Stomach (tissue), 9 donors: Measurements from ENCODE around the gene NCAM1. TPM values are rescaled to one million over a fixed set of nuclear protein-coding genes. Genes with fewer than 3 reads are reported as not detected.

ENCODE experiments used
- DNase-seq, 2 donors: peaks; one replicate each; pipeline versions ENCODE4 v3.0.0 to v3.0.0-alpha.2; 2013 to 2019
- H3K27ac ChIP-seq, 5 donors: fragments of 200-600 bp in 4 of 5; sonication (generic) in 4 of 5; one replicate each; pipeline ENCODE4 v1.5.1; 2013 to 2019; ENCODE audit warnings: mild to moderate bottlenecking in 1 of 5, moderate library complexity in 1 of 5
- H3K27me3 ChIP-seq, 3 donors: fragments of 200-600 bp; sonication (generic); one replicate each; pipeline ENCODE4 v1.5.1; 2017 to 2019; ENCODE audit warnings: mixed run types in 1 of 3
- H3K36me3 ChIP-seq, 4 donors: fragments of 200-600 bp; sonication (generic); 1 replicate in 3 of 4; 2 replicates in 1 of 4; pipeline ENCODE4 v1.5.1; 2016 to 2019
- H3K4me1 ChIP-seq, 4 donors: fragments of 200-600 bp; sonication (generic); one replicate each; pipeline ENCODE4 v1.5.1; 2016 to 2019
- H3K4me3 ChIP-seq, 4 donors: fragments of 200-600 bp; sonication (generic) in 3 of 4; one replicate each; pipeline ENCODE4 v1.5.1; 2016 to 2019; ENCODE audit warnings: mild to moderate bottlenecking in 1 of 4
- H3K9me3 ChIP-seq, 4 donors: fragments of 200-600 bp; sonication (generic); one replicate each; pipeline ENCODE4 v1.5.1; 2016 to 2019
- EP300 ChIP-seq: sonication (generic); formaldehyde crosslinking; IDR thresholded peaks from one replicate; pipeline ENCODE4 v1.6.1; 2017; ENCODE audit warnings: antibody characterized with exemption
- POLR2A ChIP-seq, 4 donors: fragments of 450-650 bp; IDR thresholded peaks; one replicate each; pipeline ENCODE4 v1.6.1; 2016; ENCODE audit warnings: antibody characterized with exemption in 4 of 4, control low read depth in 2 of 4, mild to moderate bottlenecking in 1 of 4, moderate library complexity in 1 of 4
- POLR2AphosphoS5 ChIP-seq, 3 donors: sonication (generic); formaldehyde crosslinking; IDR thresholded peaks; one replicate each; pipeline ENCODE4 v1.6.1; 2016; ENCODE audit warnings: antibody characterized with exemption in 3 of 3
- WGBS, 5 donors: extraction: QIAGEN DNeasy Blood & Tissue Kit in 3 of 5; methylation state at CpG; one replicate each; pipeline versions ENCODE4 v1.1.5 to v1.1.7; 2013 to 2018; 5-methylcytosine and 5-hydroxymethylcytosine counted together
- intact Hi-C: fragments of 100-400 bp; cut with DNase I; formaldehyde crosslinking; loops from one replicate; pipeline ENCODE4 v1.15.1; 2023; ENCODE audit warnings: low total_unique reads
- polyA plus RNA-seq, 3 donors: library from polyadenylated mRNA; stranded (reverse); fragments of 200-250 nt; gene quantifications; one replicate each; pipeline ENCODE4 v1.2.3, GENCODE V29; 2013
- total RNA-seq, 5 donors: library from RNA; depleted of rRNA; stranded (reverse); fragments of >200 nt; gene quantifications; one replicate each; pipeline versions ENCODE4 v1.1.0 to v1.2.3, GENCODE V29; 2014 to 2016
- TF ChIP-seq, protein P1 (sequence below), 7 experiments: fragments of 450-650 bp in 4 of 7; fragments of 200-600 bp in 3 of 7; sonication (generic) in 3 of 7; IDR thresholded peaks; one replicate each; pipeline ENCODE4 v1.5.1; 2016 to 2019; ENCODE audit warnings: antibody characterized with exemption in 7 of 7, control low read depth in 2 of 7, mild to moderate bottlenecking in 1 of 7
- donor health status: healthy with polysubstance abuse.
- donor health status: Bipolar disorder and iron deficiency.
- donor health status: healthy.

The NCAM1 gene
- total and polyA plus RNA-seq, 8 donors: 5.7 to 84.8 (median 28.9) TPM

DNA sequence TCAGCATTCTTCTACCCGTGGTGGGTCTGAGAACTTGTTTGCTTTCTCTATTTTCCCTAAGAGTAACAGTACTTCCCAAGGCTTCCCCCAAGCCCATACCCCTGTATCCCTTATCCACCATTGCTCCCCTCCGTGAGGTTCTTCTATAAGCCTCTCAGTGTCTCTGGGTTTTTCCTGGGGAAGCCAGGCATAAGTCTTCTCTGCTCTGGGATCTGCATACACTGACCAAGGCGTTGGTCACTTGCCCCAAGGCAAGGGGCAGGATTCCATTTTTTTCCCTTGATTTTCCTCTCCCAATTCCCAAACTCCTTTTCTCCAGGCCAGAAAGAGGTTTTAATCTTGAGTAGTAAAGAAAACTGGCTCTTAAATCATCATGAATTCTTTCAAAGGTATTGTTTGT, 27.2 kb upstream of the NCAM1 start:
- H3K4me3 ChIP-seq: no peak overlapping the region
- intact Hi-C loops: no loop called here
- WGBS, 5 donors: 67 to 81% (median 73%) methylated on average over 3 of the region's 3 CpGs

DNA sequence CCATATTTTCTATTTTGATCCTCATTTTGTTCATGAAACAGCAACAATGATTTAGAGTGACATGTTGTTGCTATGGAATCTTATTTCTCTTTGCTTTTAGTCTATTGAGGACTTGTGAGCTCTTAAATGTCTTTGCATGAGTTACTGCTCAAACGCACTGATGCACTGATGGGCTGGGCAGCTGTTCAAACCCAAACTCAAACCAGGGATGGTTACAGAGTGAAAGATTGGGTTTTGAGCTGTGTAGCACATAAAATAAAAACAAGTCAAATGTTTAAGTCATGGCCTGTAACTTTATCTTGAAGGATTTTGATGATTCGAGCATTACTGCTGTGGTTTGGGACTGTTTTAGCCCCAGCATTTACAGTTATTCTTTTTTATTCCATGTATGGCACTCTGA, 20.1 kb upstream of the NCAM1 start:
- Histone ChIP-seq H3K4me3 (no peak overlapping the region), H3K4me1 (peaks cover 0 to 10% (median 0%) of the 10 kb centered on the region in 4 donors), H3K36me3 (no peaks in the 10 kb centered on the region), H3K9me3 (no peaks in the 10 kb centered on the region), H3K27ac (no peak overlapping the region), H3K27me3 (no peaks in the 10 kb centered on the region)
- WGBS, 5 donors: 70 to 80% (median 73%) methylated on average over 2 of the region's 2 CpGs
- intact Hi-C loops: no loop called here
- TF ChIP-seq POLR2A (IDR thresholded peaks at IDR 0.05) (no peak), EP300 (no peak), POLR2AphosphoS5 (IDR thresholded peaks at IDR 0.05) (no peak)
- TF ChIP-seq, protein P1, sequence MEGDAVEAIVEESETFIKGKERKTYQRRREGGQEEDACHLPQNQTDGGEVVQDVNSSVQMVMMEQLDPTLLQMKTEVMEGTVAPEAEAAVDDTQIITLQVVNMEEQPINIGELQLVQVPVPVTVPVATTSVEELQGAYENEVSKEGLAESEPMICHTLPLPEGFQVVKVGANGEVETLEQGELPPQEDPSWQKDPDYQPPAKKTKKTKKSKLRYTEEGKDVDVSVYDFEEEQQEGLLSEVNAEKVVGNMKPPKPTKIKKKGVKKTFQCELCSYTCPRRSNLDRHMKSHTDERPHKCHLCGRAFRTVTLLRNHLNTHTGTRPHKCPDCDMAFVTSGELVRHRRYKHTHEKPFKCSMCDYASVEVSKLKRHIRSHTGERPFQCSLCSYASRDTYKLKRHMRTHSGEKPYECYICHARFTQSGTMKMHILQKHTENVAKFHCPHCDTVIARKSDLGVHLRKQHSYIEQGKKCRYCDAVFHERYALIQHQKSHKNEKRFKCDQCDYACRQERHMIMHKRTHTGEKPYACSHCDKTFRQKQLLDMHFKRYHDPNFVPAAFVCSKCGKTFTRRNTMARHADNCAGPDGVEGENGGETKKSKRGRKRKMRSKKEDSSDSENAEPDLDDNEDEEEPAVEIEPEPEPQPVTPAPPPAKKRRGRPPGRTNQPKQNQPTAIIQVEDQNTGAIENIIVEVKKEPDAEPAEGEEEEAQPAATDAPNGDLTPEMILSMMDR (IDR thresholded peaks at IDR 0.05): no peak
- no peak for DNase-seq

More for the DNA sequence above, 27.2 kb upstream of the NCAM1 start:
- TF ChIP-seq, protein P1 (IDR thresholded peaks at IDR 0.05): no peak
- TF ChIP-seq POLR2A (IDR thresholded peaks at IDR 0.05): no peak
- TF ChIP-seq POLR2AphosphoS5 (IDR thresholded peaks at IDR 0.05): no peak
- TF ChIP-seq EP300: no peak
- no peak for DNase-seq
- no peaks in the 10 kb centered on the region for H3K27me3 ChIP-seq
- no peaks in the 10 kb centered on the region for H3K4me1 ChIP-seq
- no peaks in the 10 kb centered on the region for H3K9me3 ChIP-seq
- H3K27ac ChIP-seq: no peak overlapping the region
- no peaks in the 10 kb centered on the region for H3K36me3 ChIP-seq

DNA sequence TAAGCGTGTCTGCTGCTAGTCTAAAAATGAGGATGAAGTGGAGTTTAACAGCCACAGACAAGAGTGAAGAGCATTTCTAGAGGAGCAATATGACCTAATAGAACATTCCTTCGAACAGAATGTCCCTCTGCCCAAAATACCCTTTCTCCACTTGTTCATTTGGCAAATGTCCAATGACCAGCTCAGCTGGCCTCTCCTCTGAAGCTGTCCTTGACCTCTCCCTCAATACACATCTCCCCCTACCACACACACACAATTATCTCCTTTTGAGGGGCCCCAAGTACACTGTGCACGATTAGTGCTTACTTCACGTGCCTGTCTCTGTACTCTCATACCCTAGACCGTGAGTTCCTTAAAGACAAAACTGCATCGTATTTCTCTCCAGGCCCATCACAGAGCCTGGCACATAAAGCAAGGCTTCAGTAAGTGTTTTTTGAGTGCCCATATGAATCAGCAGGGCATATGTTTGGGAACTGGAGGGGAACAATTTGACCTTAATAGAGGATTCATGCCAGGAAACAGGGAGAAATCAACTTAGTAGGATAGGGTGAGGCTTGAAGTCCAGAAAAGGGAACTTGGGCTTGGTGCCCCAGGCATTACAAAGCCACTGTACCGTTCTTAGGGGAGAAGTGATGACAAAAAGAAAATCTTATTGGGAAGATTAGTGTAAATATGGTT, 18.1 kb upstream of the NCAM1 start:
- WGBS, 5 donors: 76 to 85% (median 80%) methylated on average over 7 of the region's 7 CpGs
- H3K36me3 ChIP-seq: no peaks in the 10 kb centered on the region
- no peak overlapping the region for H3K4me3 ChIP-seq
- intact Hi-C loops: no loop called here
- H3K27ac ChIP-seq: peak overlapping the region in 2 of 5 donors; percentile 41 to 55
- no peaks in the 10 kb centered on the region for H3K9me3 ChIP-seq
- no peak for DNase-seq
- H3K27me3 ChIP-seq: no peaks in the 10 kb centered on the region
- TF ChIP-seq EP300 (no peak), POLR2AphosphoS5 (IDR thresholded peaks at IDR 0.05) (peak in 1 of 3 donors; percentile 14)
- H3K4me1 ChIP-seq: peaks cover 0 to 10% (median 0%) of the 10 kb centered on the region in 4 donors

DNA sequence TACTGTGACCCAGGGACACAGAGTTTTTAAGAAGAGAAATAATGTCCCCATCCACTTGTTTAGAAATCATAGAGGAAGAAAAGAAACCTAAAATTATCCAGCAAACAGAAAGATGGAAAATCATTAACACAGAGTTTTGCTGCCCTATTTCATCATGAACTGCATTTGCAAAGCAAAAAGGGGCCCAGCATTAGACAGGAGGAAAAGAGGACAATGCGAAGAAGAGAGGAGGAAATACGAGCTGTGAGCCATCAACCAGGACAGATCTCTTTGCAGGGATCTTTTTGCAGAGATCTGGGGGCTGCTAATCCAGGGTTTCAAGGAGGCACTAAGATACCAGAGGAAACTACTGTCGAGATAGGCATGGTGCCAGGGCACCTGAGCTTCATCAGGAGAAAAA, 14.4 kb upstream of the NCAM1 start:
- DNase-seq: no peak
- H3K36me3 ChIP-seq: no peaks in the 10 kb centered on the region
- no peaks in the 10 kb centered on the region for H3K4me1 ChIP-seq
- H3K4me3 ChIP-seq: no peak overlapping the region
- TF ChIP-seq POLR2A (IDR thresholded peaks at IDR 0.05): no peak
- no peak for TF ChIP-seq POLR2AphosphoS5 (IDR thresholded peaks at IDR 0.05)
- no peak for TF ChIP-seq EP300
- TF ChIP-seq, protein P1 (IDR thresholded peaks at IDR 0.05): no peak
- H3K27me3 ChIP-seq: peaks cover 0 to 4% (median 0%) of the 10 kb centered on the region in 3 donors
- WGBS, 5 donors: 72 to 86% (median 83%) methylated on average over 3 of the region's 3 CpGs
- H3K9me3 ChIP-seq: no peaks in the 10 kb centered on the region
- intact Hi-C loops: no loop called here
- H3K27ac ChIP-seq: no peak overlapping the region
